Head of caudate nucleus (tissue), 42 donors: ENCODE results near the gene CDHR1.

Source experiments
- DNase-seq, 42 donors: peaks; one replicate each; pipeline versions ENCODE4 v3.0.0 to v3.0.0-alpha.2; 2020 to 2021; ENCODE audit warnings: mixed read lengths in 7 of 42
- intact Hi-C: fragments of 100-400 bp; cut with DNase I; formaldehyde crosslinking; loops from one replicate; pipeline ENCODE4 v1.15.0; 2022

Gene CDHR1

GRCh38 chr10:84195044-84195830 lies 900 bp downstream of the CDHR1 start:
- intact Hi-C loops = no loop called here
- DNase-seq = no peak

GRCh38 chr10:84196083-84196482 lies 1.7 kb downstream of the CDHR1 start:
- no peak for DNase-seq
- intact Hi-C loops = no loop called here

- intact Hi-C loops = no loop called here
- peak in 9 of 42 donors; percentile 10 to 43 (median 31) for DNase-seq
Measured at GRCh38 chr10:84196941-84197340, 2.6 kb downstream of the CDHR1 start.

GRCh38 chr10:84197643-84198042 lies 3.3 kb downstream of the CDHR1 start:
- DNase-seq = no peak
- intact Hi-C loops = no loop called here

GRCh38 chr10:84198206-84198915 lies 4.0 kb downstream of the CDHR1 start:
- DNase-seq = no peak
- intact Hi-C loops = no loop called here

- DNase-seq = no peak
- intact Hi-C loops = no loop called here
Measured at GRCh38 chr10:84200537-84201243, 6.4 kb downstream of the CDHR1 start.

- DNase-seq = no peak
- intact Hi-C loops = no loop called here
Measured at GRCh38 chr10:84201244-84201606, 6.9 kb downstream of the CDHR1 start.

GRCh38 chr10:84201682-84202081 lies 7.3 kb downstream of the CDHR1 start:
- intact Hi-C loops = no loop called here
- no peak for DNase-seq

- no peak for DNase-seq
- intact Hi-C loops = no loop called here
Measured at GRCh38 chr10:84202349-84202748, 8.0 kb downstream of the CDHR1 start.

GRCh38 chr10:84204122-84204521 lies 9.8 kb downstream of the CDHR1 start:
- intact Hi-C loops = loop anchor here (2.0 kb wide), 1 partner anchor 65 kb away; the partner anchor contains the start of gene GHITM
- DNase-seq = no peak

GRCh38 chr10:84204610-84205009 lies 10.3 kb downstream of the CDHR1 start:
- DNase-seq = no peak
- intact Hi-C loops = loop anchor here (2.0 kb wide), 1 partner anchor 66 kb away; the partner anchor contains the start of gene GHITM

- intact Hi-C loops = loop anchor here (2.0 kb wide), 1 partner anchor 66 kb away; the partner anchor contains the start of gene GHITM
- peak; percentile 60 to 93 (median 83) for DNase-seq
Measured at GRCh38 chr10:84205049-84205852, 10.9 kb downstream of the CDHR1 start.

GRCh38 chr10:84205853-84206525 lies 11.7 kb downstream of the CDHR1 start:
- no peak for DNase-seq
- intact Hi-C loops = loop anchor here (2.0 kb wide), 1 partner anchor 67 kb away; the partner anchor contains the start of gene GHITM

- intact Hi-C loops = no loop called here
- no peak for DNase-seq
Measured at GRCh38 chr10:84208023-84208422, 13.7 kb downstream of the CDHR1 start.

GRCh38 chr10:84211566-84211965 lies 17.2 kb downstream of the CDHR1 start:
- intact Hi-C loops = no loop called here
- DNase-seq = no peak

GRCh38 chr10:84212014-84212413 lies 17.7 kb downstream of the CDHR1 start:
- intact Hi-C loops = no loop called here
- no peak for DNase-seq

GRCh38 chr10:84213076-84213475 lies 18.7 kb downstream of the CDHR1 start:
- DNase-seq = no peak
- intact Hi-C loops = no loop called here

GRCh38 chr10:84214046-84214572 lies 19.8 kb downstream of the CDHR1 start:
- no peak for DNase-seq
- intact Hi-C loops = no loop called here
